ENCODE measurements around the gene ACTR2.

Gene ACTR2

DNA sequence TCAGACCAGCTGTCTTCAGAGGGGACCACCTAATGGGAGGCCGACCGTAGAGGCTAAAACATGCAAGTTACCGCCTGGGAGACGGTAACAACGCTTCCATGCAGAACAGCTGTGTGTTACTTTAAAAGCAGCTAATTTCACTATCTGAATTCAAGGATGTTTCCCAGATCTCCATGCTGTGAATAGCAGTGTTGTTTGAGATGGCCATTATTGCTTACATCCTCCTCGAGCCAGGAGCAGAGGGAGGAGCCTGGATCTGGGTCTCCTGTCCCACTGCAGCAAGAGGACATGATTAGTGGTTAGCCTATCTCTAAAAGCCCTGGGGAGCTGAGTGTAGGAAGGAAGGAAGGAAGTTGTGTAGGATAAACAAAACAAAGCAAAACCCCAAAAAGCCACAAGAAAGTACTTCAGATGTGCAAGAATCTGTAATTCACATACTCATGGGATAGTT, 50.9 kb downstream of the ACTR2 start:
- DNase-seq (ENCODE audit: low read depth), result no peak

DNA sequence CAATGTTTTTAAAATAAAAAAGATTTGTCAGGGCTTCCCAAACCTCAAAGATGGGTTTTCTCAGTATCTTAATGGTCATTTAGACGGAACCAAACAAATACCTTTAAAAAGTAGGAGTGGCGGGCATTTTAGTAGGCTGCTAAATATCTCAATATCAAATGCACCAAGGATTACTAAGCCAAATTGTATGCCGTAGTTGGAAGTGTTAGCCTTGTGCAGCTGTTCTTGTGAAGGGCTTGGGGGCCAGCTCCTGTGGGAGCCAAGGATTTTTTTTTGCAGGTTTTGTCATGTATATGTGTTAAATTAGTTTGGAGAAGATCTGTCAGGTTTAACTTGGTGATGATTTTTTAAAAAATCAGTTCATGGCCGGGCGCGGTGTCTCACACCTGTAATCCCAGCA, 52.1 kb downstream of the ACTR2 start:
- no peak for DNase-seq (ENCODE audit: low read depth)

DNA sequence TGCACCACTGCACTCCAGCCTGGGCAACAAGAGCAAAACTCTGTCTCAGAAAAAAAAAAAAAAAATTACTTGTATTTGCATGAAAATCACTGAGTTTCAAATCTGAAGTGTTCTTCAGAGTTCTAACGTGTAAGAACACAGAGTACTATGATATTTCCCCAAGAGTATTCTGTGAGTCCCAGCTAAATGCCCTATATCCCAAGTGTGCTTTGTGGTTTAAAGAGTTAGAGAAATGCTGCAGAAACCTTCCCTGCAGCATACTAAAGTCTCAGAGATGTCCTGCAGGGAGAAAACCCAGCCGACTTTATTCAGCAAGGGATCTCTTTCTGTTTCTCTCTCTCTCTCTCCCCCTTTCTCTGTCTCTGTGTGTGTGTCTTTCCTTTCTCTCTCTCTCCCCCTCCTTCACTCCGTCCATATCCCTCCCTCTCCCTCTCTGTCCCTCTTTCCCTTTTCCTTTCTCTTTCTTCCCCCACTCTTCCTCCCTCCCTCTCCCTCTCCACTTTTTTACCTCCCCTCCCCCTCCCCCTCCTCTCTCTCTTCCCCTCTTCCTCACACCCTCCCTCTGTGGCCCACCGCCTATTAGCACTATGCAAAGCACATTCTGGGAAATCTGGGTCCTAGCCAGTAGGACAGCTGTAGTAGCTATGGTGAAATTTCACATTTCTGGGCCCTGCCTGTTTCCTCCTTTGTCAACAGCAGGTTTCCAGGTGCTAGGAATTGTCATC, 54.2 kb downstream of the ACTR2 start:
- no peak for DNase-seq (ENCODE audit: low read depth)

DNA sequence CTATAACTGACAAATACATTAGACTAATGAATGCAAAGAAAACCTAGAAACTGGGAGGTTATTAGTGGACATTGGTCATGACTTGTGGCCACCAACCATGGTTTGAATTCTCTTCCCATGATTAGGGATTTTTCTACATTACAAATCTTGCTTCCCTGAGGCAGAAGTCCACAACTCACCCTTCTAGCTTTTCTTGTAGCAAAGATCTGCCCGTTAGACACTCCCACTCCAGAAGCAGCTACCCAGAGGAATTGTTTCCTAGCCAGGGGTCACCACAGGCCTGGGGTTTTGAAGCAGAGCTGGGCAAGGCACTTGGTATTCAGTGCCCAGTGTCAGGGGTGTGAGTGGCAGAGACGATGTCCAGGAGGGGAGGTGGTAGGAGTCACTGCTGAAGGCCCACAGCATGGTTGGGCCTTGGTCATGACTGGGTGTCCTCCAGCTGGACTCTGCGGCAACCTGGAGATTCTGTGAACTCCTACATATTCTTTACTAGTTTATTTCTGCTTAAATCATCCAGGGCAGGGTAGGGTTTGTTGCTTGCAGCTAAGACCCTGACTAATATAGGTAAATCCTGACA, 54.9 kb downstream of the ACTR2 start:
- no peak for DNase-seq (ENCODE audit: low read depth)

DNA sequence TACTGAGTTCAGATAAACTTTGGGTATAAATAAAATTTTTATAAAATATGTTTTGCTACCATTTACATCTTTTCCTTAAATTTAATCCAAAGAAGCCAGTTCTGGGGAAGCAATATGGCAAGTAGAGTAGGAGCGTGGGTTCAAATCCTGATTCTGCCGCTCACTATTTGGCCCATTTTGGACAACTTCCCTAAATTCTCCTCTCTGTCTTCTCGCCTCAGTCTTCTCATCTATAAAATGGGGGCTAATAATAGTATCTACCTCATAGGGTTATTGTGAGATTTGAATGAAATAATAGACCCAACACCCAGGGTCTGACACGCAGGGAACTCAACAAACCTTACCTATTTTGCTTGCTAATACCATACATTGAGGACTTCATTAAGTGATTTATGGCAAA, 59.7 kb downstream of the ACTR2 start:
- no peak for DNase-seq (ENCODE audit: low read depth)

DNA sequence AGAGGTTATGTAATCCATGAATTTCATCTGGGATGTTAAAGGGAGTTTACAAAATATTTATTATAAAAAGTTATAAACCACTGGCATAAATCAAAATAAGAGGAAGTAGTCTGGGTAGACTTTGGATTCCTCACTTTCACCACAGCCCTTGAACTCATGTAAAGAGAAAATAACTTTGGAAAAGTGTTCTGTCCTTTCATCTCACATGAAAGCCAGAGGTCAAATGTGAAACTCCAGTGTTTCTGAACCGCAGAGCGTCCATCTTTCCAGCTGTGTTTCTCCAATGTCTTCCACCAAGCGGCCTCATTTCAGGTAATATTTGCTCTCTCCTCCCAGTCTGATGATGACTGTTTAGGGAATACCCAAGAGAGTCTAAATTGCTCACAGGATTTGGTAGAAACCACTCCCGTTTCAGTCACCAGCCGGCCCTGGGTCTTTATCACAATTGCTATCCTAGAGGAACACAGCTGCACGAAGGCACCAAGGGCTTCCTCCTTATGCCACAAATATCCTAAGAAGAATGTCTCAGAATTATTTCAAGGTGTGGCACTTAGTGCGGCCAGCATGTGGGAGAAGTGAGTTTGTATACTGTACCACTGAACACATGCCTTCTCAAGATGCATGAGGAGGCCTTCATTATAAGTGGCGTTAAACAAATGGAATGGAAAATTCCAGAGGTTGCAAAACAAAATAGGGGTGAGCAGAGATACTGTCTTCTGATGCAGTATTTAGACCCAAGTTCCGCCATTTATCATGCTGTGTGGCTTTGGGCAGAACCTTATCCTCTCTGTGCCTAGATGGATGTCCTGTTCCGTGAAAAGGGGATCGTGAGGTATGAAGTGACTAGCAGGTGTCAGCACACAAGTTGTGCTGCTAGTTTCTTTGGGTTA, 63.8 kb downstream of the ACTR2 start:
- DNase-seq (ENCODE audit: low read depth), result no peak

DNA sequence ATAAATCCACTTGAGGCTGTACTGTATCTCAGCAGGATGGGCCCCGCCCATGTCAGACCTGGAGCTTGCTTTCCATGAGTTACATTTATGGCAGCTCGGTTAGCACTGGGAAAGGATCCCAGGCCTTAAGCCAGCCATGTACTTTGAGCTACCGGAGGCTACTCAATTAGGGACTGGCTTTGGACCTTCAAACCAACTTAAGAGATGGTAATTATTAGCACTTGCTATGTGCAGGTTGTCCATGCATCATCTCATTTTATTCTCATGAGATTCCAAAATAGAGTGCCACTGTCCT, 64.4 kb downstream of the ACTR2 start:
- no peak for DNase-seq (ENCODE audit: low read depth)

DNA sequence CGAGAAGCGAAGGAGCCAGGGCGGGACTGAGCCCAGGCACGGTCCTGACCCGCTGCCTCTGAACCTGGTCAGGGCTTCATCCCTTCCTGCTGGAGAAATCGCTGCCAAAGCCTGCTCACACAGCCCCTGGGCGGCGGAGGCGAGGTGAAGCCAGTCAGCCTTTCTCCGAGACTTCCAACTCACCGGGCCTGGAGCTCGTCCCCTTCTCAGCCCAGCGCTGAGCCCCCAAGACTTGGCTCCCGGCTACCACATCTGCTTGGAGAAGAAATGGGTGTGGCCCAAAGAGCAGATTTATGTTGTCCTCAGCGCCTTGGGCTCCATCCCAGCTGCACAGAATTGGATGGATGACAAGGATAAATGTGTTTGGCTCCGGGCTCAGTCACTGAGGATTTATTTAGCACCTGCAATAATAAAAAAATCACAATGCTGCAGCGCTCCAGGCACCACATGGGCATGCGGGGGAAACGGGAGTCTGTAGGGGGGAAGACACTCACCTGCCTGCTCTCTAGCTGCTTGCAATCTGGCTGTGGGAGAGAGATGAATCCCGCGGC, 64.9 kb downstream of the ACTR2 start:
- no peak for DNase-seq (ENCODE audit: low read depth)

DNA sequence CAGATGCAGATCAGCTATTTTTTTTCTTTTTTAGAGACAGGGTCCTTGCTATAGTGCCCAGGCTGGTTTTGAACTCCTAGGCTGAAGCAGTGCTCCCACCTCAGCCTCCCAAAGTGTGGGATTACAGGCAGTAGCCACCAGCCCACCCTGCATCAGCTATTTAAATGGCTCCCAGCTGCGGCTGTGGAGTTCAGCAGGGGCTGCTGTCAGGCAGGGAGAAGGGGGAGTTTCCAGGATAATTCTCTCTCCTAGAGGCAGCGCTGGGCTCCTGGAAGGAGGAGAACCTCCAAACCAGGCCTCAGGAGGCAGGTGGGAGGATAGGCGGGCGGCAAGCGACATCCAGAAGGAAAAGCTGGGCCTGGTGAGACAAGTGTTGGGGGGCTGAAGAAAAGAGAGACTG, 65.7 kb downstream of the ACTR2 start:
- DNase-seq (ENCODE audit: low read depth), result no peak

DNA sequence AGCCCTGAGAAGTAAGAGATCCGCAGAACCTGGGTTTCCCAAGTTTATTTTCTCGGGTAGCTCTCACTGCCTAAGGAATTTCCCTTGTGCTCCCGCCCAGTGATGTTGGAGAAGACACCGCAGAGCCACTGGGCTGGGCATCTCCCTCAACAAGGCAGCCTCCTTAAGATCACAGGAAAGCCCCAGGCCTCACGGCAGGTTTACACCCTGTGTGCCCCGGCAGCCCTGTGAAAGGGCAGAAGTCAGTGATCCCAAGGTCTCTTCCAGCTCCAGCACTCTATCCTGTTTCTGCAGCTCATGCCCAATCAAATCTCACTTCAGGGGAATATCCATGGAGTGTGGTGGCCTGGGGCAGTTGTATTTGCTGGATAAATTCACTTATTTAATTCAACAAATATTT, 66.5 kb downstream of the ACTR2 start:
- no peak for DNase-seq (ENCODE audit: low read depth)

DNA sequence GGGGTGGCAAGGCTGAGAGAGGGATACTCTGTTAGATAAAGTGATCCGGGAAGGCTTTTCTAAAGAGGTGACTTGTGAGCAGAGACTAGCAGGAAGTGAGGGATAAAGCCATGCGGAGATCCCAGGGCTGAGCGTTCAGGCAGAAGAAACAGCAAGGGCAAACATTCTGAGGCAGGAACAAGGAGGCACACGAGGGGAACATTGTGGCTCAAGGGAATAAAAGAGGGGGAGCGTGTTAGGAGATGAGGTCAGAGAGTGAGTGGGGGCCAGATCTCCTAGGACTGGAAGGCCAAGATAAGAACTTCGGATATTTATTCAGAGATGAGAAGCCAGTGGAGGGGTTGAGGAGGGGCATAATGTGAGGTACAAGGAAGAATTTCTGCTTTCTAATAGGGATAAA, 67.1 kb downstream of the ACTR2 start:
- DNase-seq (ENCODE audit: low read depth), result peak; percentile 35

DNA sequence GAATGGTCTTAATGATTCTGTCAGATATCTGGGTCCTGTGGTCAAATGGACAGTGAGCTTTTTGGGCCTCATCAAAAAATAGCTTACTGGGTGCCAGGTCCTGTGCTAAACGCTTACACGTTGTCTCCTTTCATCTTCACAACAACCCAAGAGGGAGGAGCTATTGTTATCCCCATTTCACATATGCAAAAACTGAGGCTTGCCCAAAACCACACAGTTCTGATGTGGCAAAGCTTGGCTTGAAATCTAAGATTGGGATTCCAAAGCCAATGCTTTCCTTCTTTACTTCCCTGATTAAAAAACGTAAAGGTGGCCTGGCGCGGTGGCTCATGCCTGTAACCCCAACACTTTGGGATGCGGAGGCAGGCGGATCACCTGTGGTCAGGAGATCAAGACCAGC, 69.3 kb downstream of the ACTR2 start:
- DNase-seq (ENCODE audit: low read depth), result no peak

DNA sequence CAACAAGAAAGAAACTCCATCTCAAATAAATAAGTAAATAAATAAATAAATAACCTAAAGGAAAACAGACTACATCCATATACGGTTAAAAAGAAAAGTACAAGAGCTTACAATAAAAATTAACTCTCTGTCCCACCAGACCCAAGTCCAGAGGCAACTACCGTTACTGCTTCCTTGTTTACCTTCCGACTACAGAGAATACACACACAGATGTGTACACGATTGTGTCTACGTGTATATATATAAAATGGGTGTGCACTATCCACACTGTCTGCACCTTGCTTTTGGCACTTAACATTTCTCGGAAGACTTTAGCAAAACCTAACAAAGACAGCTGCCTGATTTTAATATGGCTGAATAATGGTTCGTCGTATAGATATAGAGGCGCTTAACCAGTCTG, 69.9 kb downstream of the ACTR2 start:
- no peak for DNase-seq (ENCODE audit: low read depth)

DNA sequence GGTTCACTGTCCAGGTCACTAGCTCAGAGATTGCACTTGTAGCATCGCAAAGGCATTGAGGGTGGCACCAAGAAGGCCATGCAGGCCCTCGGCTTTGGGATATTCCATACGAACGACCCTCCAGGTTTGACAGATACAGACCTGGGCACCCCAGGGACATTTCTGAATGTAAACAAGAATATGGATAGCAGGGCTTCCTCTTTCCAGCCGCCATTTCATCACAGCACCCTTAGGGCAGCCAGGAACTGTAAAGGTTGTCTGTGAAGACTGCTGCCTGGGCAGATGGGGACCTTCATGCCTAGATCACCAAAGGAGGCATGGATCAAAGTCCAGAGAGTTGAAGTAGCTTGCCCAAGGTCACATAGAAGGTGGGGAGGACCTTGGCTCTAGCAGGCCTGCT, 70.5 kb downstream of the ACTR2 start:
- no peak for DNase-seq (ENCODE audit: low read depth)

DNA sequence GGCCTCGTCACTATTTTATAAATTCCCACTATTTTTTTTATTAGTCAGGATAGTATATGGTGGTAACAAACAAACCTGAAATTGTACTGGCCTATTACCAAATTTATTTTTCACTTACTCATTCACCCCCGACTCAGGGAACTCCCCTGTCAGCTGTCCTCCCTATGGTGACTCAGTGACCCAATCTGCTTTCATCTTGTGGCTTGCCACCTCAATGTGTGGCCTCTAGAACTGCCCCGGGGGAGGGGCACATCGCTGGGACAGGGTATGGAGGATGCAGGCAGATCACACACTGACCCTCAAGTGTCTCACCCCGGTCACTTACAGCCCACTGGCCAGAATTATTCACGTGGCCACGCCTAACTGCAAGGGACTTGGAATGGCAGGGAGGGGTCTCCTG, 71.6 kb downstream of the ACTR2 start:
- DNase-seq (ENCODE audit: low read depth), result no peak

DNA sequence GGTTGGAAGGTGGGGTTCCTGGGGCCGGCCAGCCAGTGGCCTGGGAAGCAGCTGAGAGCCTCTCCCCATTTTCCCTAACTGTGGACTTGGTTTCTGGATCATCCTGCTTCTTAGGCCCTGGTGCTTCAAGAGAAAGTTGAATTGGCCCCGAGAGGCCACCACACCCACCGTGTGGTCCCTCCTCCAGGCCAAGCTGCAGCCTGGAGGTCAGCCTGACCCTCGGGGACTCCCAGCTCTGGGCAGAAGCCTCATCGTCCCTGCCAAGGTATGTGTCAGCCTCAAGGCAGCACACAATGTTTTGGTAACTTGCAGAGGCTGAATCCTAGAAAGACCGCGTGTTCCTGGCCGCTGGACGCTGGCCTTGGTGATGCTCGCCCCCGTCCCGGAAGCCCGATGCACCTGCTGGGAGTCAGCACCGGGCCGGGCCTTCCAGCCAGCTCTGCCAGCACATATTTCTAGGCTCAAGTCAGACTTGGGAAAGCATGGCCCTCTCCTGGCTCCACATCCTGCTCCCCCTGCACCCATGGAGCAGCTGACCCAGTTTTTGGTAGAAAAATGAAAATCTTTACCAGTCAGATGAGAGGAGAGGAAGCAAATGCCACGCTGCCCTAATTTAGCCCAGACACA, 72.6 kb downstream of the ACTR2 start:
- DNase-seq (ENCODE audit: low read depth), result no peak

DNA sequence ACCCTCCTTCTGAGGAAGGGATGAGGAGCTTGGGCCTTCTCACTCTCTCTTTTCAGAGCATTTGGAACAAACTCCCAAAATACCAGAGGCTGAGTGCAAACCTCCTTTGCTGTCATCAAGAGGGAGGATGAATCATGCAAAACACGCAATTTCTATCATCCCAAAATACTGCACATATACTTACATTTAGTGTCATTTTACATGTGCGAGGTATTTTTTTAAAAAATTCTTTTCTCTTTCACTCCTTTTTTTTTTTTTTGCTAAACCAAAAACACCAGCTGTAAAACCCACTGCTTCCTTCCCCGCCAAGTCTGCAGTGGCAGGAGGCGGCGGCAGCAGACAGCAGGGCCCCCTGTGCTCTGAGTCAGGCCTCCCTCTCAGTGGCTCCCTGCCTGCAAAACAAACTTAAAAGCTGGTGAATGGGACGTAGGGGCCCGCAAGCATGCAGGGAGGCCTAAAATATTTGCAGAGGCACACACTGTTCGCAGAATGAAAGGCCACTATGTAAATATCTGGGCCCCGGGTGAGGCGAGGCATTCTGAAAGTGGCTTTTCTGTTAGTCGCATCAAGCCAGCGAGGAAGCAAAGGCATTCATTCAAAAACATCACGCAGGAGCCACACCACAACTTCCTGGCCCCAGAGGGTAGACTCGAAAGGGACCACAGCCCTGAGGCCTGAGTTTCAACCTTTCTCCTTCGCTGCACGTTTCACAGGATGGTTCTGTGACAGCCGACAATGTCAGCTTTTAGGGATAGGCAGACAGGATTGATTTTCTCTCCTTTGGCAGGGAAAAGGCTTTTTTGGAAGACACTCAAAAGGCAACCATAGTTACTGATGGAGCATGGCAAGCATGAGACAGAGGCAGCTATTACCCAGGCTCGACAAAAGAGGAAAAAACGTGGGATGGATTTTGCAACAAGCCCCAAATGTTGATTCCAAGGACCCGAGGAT, 73.4 kb downstream of the ACTR2 start:
- DNase-seq (ENCODE audit: low read depth), result no peak

DNA sequence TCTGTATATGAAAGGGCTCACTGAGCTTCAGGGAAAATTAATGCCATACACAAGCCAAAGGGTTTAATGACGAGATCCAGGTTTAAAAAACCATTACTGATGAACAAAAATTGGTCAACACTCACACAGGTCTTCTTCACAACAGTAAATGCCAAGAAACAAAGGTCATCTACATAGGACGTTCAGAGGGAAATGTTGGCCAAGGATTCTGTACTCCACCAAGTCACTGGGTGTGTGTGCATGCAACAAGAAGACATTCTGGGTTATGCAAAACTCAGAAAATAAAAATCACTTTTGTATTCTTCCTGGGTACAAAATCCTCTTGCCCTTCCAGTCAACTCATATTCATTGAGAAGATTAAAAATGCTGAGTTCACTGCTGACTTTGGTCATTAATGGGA, 78.3 kb downstream of the ACTR2 start:
- no peak for DNase-seq (ENCODE audit: low read depth)

DNA sequence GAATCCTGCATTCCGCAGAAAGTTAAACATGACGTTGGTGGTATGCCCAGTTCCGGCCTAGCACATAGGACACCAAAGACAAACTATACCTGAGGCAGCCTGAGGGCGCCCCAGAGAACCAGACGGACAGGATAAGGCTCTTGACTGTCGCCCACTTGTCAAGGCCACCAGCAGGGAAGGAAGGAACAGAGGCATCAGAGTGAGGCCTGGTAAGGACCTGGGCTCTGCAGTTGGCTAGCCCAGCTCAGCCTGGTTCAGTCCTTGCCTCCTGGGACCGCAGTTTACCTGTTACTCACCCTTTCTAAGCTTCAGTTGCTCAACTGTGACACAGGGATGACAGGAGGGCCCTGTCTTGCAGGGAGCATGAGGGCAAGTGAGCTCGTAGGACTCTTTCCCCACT, 82.1 kb downstream of the ACTR2 start:
- no peak for DNase-seq (ENCODE audit: low read depth)

DNA sequence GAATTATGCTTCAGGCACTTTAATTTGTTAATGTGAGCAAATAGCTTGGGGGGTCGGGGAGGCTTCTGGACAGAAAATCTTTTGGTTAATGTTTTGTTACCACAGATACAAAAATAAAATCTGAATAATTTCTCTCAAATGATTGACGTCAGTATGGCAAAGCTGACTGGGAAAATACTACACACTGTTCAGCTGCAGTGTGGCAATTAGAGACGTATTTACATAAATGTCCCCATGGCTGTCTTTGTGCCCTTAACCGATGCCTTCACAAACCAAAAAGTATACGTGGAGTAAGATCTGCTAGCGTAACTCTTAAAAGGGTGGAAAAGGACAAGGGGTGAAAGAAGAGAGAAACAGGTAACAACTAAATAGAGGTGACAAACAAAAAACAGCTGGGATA, 83.4 kb downstream of the ACTR2 start:
- DNase-seq (ENCODE audit: low read depth), result no peak

DNA sequence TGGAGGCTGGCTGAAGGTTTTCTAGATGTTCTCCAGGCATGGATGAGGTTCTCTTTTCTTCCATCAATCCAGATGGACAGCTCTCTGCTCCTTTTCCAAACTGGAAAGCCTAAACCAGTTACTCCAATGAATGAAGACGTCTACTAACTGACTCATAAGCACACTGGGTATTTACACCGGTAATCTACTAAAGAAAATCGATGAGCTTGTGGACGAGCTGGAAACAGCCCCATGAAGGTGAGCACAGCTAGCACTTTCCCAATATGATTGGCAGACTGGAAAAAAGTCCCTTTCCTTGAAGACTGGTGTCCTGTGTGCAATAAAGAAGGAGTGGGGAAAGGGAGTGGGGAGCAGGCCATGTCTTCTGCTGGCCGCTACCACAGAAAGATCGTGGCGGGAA, 84.0 kb downstream of the ACTR2 start:
- DNase-seq (ENCODE audit: low read depth), result no peak
